GM18507 (cell line): ENCODE measurements around the gene PLS3.

ENCODE experiments used
- DNase-seq: peaks from one replicate; pipeline ENCODE4 v3.0.0; 2011; ENCODE audit warnings: low read depth; ENCODE audit not compliant: insufficient read length; ENCODE audit errors: extremely low spot score
- FAIRE-seq: peaks from 2 replicates; lab custom pipeline; 2011; peaks lifted over from hg19 to GRCh38; lab: Jason Lieb, UNC

The PLS3 gene

DNA sequence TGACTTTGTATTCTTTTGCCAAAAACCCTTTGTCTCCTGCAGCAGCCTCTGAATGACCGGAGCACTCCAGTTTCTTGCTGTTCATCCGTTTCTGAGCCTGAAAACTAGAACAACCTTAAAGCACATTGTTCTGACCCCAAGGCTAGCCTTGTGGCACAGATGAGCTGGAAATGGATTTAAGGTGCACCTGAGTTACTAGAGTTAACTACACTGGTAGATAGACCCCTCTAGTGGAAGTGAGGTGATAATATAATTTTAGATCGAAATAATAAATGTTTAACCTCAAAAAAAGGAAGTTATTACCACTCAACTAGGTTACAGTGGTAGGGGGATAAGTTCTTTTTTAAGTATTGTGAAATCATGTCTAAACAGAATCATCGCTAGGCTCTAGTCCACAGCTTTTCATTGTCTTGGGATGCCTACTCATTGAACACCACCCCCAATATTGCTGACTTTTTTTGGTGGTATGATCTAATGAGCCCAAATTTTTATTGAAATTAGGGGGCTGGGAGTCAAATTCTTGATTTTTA is 2.7 kb downstream of the PLS3 start:
- no peak for DNase-seq
- no peak for FAIRE-seq

DNA sequence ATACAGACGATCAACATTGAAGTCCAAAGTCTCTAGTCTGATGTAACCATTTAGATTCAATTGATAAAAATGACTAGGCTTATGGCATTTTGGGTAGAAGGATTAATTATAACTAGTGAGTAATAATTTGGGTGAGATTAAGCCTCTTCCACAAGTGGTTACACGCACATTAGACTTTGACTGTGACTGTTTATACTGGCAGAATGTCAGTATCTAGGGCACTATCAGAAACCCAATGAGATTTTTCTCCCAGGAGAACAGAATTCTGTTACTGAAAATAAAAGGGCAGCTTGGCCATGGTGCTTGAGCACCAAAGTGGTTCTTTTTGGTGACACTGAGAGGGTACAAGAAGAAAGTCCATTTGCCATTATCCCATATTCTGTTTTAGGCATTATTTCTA is 3.3 kb downstream of the PLS3 start:
- no peak for FAIRE-seq
- DNase-seq: no peak

DNA sequence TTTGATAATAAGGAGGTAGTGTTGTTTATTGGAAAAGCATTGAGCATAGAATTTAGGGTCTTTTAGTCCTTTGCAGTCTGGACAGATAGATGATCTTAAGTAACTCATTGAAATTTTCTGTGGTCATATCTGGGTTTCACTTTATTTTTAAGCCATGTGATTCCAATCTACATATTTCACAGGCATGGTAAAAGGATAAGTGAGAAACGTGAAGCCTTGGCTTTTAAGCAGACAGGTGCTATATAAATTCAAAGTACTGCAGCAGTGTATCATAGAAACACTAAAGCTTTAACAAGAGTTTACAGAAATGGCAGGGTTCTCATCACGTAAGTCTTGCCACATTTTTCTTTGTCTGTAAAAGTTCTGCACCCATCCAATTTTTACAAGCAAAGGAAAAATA is 4.9 kb downstream of the PLS3 start:
- FAIRE-seq (no peak), DNase-seq (no peak)

GRCh38 chrX:115571712-115572111 is 10.7 kb downstream of the PLS3 start:
- no peak for FAIRE-seq
- DNase-seq: no peak

DNA sequence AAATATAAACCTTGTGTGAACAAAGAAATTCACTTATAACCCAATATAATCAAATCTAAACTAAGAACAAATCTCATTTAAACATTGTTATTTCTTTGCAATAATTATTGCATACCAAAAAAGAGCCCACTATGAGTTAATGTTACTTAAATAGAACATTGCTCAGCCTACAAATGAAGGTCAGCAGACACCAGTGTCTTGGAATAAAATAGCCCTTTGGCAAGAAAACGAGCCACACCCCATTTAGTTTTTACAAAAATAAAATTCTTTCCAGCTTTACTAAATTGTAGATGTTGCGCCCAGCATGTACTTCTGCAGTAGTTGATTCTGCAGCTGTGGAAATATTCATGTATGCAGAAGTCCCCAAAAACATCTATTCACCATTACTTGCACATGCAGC is 12.2 kb downstream of the PLS3 start:
- DNase-seq (no peak), FAIRE-seq (no peak)

GRCh38 chrX:115576676-115577075 is 15.7 kb downstream of the PLS3 start:
- FAIRE-seq (no peak), DNase-seq (no peak)

- DNase-seq (no peak), FAIRE-seq (peak; percentile 38)
Observed at GRCh38 chrX:115579327-115579726, 18.4 kb downstream of the PLS3 start.

DNA sequence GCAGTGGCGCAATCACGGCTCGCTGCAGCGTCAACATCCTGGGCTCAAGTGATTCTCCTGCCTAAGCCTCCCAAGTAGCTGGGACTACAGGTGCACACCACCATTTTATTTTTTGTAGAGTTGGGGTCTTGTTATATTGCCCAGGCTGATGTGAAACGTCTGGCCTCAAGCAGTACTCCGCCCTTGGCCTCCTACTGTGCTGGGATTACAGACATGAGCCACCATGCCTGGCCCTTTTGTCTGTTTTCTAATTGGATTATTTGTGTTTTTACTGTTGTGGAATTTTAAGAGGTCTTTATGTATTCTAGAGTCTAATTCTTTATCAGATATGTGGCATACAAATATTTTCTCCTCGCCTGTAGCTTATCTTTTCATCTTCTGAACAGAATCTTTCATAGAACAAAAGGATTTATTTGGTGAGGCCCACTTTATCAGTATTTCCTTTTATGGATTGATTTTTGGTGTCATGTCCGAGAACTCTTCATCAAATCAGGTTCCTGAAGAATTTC is 18.9 kb downstream of the PLS3 start:
- FAIRE-seq: no peak
- DNase-seq: no peak

DNA sequence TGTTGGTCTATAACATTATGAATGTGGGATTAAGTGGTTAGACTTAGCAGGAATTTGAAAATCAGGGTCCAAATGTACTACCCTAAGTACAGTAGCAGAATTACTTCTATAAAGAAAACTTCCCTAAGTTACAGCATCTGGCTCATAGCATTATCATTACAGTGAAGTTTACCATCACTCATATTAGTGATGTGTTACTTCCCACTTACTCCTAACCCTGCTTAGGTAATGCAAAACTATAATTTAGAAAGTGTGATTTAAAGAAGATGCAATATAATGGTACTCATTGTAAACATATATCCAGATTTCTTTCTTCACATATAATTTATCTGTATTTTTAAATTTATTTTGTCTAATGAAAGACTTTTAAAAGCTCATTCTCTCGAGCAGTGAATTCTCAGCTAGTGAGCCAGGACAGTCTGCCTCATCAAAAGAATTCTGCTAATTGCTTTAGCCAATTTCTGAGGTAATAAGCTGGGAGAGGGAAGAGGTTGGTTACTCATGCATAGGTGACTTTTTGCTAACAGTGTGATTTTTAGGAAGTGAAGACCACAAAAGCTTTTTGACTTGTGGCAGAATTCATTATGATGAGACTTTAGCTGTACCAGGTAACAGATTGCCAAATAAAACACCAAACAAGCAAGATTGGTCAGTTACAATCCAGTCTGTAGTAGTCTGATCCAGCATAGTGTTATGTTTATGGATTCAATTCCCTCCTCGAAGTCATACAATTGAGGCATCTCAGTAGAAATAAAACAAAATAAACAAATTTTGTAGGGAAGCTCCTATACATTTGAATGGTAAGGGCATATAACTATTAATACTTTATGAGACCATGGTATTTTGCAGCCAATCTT is 21.0 kb downstream of the PLS3 start:
- no peak for FAIRE-seq
- DNase-seq: no peak

- no peak for DNase-seq
- FAIRE-seq: no peak
Observed at GRCh38 chrX:115582616-115583495, 21.9 kb downstream of the PLS3 start.

DNA sequence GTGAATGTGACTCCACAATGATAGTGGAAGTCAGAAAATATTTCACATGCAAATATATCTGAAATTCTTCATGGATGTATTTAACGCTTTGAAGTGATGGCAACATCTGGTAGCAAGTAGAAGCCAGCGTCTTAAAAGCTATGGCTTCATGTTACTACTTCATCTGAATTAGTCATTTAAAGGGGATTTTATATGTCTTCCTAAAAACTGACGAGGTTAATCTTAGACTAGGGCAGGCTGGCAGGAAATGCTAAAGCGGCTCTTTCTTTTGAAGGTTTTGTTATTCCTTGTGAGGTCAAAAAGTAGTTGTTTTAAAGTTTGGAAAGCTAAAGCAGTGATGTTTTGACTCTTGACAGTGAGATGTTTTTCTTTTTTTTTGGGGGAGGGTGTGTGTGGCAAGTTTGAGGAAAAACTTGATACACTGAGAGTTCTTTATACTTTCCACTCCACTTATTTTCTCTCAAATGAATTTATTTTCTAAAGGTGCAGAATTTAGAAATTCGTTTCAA is 22.6 kb downstream of the PLS3 start:
- FAIRE-seq (peak; percentile 67), DNase-seq (no peak)

DNA sequence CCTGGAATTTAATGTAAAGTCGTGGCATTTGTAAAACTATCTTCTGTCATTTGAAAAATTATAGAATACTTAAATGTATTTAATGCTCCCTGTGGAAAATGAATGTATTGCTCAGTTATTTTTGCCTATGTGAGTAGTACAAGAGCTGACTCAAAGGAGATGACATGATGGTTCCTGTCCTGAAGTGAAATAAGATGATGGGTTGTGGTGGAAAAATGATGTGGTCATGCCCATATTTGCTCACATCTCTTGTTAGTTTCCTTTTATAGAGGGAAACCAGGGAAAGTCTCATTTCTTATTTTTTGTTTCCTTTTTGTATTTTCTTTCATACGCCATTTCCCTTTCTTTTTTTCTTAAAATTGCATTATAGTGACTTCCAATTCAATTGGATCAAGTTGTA is 23.7 kb downstream of the PLS3 start:
- peak; percentile 18 for FAIRE-seq
- no peak for DNase-seq

- FAIRE-seq (peak; percentile 5), DNase-seq (no peak)
Observed at GRCh38 chrX:115588179-115588578, 27.2 kb downstream of the PLS3 start.

DNA sequence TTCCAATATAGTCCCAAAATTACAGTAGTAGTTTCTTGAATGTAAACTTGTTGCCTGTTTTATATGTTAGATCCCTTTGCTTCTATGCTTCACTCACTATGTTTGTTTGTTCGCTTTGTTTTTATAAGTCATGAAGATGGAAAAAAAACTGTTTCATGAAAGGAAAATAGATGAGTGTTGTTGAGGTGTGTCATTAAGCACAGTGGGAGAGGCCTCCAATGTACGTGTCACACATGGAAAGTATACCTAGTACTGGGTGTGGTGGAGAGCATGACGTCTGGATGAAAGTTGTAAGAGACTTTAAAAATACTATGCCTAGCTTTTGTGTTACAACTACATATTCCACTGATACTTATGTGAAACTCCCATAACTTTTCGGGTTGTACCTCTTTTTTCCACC is 28.4 kb downstream of the PLS3 start:
- FAIRE-seq (peak; percentile 46), DNase-seq (no peak)

- FAIRE-seq: no peak
- no peak for DNase-seq
Observed at GRCh38 chrX:115591420-115591819, 30.4 kb downstream of the PLS3 start.

GRCh38 chrX:115591856-115592842 is 31.2 kb downstream of the PLS3 start:
- FAIRE-seq: peak; percentile 58
- no peak for DNase-seq

DNA sequence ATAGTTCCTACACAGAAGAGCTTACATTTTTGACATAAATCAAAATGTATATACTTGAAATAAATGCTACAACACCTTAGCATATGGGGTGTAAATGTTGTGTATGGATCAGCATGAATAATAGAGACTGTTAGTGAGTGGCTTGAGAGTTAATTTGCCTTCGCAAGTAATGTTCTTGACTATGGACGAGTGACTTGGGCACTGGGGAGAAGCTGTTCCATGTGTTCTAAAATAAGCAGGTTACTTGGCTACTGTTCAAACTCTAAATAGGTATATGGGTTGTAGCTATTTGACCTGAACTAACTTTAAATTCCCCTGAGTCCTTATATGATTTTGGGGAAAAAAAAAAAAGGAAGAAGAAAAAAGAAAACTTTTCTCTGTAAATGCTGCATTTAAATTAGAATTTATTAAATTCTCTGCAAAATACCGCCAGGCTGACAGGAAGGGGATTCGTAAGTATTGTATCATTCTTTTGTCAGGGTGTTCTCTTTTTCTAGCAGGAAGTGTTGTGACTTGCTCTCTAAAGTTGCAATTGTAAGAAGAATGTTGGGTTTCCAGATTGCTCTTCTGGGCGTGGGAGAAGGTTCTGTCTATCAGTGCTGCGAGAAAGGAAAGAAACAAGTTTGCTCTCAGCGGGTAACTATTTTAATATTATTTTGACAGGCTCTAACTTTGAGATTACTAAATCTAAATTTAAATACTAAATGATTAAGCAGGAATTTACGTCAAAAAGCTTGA is 32.2 kb downstream of the PLS3 start:
- FAIRE-seq (no peak), DNase-seq (no peak)

- FAIRE-seq (no peak), DNase-seq (no peak)
Observed at GRCh38 chrX:115595049-115595448, 34.1 kb downstream of the PLS3 start.
